Left forelimb (tissue), 1 donor: ENCODE results near the gene SEC14L6.
"Not testable (repeated sequence)": the region's sequence is repeated elsewhere in the genome, so short reads cannot be mapped to it uniquely, and the experiment has no call there.

Experiments used
- DNase-seq: peaks from one replicate; pipeline ENCODE4 v3.0.0-alpha.2; 2018; ENCODE audit warnings: low spot score

SEC14L6 gene

DNA sequence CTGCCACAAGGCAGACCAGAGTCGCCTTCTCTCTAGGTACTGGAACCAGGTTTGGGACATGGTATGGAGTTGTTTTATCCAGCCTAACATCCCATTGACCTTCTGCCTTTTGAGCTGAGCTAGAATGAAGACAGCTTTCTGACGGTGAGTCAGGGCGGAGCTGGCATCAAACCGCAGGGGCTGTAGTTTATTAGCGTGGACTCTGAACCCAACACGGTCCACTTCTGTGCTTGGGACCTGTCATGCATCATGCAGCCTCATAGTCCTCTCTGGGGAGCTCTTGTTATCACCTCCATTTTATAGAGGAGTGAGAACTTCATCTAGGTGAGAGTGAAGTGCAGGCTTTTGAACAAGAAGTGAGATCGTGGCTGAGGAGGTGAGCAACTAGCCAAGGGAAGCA lies 19.6 kb upstream of the SEC14L6 start:
- DNase-seq, result no peak

DNA sequence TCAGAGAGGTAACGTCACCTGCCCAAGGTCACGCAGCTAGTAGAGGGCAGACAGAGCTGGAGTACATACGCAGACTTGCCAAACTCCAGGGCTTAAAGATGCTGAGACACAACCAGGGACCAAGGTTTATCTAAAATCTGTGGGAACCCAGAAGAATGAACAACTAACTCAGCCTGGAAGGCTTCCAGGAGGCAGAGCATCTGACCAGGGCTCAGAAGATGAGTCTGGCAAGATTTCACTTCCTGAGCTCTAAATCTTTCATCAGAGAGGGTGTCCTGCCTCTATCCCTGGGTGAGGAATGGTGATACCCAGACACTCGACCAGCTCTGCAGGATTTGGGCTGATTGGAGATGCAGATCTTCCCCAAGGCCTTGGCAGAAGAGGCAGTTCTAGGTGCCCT lies 18.8 kb upstream of the SEC14L6 start:
- DNase-seq, result no peak

- no peak for DNase-seq
These were observed 18.2 kb upstream of the SEC14L6 start for GRCh38 chr22:30564761-30565119.

DNA sequence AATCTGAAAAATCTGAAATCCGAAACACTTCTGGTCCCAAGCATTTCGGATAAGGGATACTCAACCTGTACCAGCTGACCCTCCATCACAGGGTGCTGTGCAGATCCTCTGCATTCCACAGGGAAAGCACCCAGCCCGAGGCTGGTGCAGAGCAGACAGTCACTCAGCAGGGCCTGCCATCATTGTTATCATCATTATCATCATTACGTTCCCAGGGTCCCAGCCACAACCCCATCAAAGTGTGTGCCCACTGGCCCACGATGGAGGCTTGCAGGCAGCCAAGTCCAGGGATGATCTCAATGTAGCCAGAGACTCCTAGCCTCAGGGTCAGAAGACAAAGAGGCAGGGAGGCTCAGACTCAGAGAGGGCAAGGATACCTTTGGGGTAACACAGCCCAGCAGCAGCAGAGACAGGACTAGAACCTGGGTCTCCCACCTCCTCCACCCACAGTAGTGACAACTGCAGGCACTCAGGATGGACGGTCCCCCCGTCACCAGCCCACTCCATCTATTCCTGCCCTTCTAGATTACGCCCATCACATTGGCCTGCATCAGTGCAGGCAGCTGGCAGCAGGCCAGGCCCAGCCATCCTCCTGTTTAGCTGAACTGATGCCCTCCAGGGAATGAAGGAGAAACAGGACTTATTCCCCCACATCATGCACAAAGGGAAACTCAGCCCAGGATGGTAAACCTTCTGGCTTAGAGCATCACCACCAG lies 17.7 kb upstream of the SEC14L6 start:
- no peak for DNase-seq

DNA sequence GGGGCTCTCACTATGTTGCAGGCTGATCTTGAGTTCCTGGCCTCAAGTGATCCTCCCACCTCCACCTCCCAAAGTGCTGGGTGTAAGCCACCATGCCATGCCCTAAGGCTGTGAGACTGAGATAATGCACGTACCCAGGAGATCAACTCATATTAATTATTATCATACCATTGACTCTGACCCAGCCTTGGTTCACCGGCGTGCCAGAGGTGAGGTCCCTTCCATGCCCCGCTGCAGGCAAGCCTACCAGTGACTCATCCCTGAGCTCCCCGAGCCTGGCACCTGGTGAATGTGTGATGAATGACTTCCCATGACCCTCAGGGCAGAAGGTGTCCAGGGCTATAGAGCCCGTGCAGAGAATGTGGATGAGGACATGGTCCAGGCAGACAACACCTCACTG lies 15.8 kb upstream of the SEC14L6 start:
- no peak for DNase-seq

- no peak for DNase-seq
These were observed 15.1 kb upstream of the SEC14L6 start for GRCh38 chr22:30561402-30562189.

DNA sequence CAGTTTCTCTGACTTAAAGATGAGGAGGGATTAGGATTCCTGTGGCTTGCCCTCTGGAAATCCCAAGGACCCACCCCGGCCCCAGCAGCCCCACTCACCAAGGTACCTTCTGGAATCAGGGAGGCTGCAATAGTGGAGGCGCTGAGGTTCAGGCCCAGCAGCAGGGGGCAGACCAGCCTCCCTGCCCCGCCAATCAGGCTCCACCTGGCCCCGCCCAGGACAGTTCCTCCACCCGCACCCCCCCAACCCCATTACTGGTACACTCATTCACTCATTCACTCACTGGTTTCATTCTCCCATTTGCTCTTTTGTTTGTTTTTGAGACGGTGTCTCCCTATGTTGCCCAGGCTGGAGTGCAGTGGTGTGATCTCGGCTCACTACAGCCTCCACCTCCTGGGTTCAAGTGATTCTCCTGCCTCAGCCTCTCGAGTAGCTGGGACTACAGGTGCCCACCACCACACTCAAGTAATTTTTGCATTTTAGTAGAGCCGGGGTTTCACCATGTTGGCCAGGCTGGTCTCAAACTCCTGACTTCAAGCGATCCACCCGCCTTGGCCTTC lies 14.2 kb upstream of the SEC14L6 start:
- not testable (repeated sequence) for DNase-seq

DNA sequence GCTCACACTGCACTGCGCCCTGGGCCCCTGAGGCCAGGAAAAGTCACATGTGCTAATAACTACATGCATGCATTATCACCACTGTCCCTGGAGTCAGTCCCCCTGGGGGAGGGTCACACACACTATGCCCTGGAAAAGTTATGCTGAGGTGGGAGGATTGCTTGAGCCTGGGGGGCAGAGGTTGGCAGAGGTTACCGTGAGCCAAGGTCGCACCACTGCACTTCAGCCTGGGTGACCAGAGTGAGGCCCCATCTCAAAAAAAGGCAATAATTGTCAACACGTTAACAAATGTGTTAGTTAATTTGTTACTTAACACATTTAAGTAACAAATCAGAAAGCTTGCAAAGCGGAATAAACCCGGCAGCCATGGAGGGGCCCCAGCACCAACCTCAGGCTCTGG lies 13.3 kb upstream of the SEC14L6 start:
- no peak for DNase-seq

- DNase-seq, result no peak
These were observed 10.7 kb upstream of the SEC14L6 start for GRCh38 chr22:30557243-30557642.

- DNase-seq, result no peak
These were observed 9.8 kb upstream of the SEC14L6 start for GRCh38 chr22:30556388-30556787.

DNA sequence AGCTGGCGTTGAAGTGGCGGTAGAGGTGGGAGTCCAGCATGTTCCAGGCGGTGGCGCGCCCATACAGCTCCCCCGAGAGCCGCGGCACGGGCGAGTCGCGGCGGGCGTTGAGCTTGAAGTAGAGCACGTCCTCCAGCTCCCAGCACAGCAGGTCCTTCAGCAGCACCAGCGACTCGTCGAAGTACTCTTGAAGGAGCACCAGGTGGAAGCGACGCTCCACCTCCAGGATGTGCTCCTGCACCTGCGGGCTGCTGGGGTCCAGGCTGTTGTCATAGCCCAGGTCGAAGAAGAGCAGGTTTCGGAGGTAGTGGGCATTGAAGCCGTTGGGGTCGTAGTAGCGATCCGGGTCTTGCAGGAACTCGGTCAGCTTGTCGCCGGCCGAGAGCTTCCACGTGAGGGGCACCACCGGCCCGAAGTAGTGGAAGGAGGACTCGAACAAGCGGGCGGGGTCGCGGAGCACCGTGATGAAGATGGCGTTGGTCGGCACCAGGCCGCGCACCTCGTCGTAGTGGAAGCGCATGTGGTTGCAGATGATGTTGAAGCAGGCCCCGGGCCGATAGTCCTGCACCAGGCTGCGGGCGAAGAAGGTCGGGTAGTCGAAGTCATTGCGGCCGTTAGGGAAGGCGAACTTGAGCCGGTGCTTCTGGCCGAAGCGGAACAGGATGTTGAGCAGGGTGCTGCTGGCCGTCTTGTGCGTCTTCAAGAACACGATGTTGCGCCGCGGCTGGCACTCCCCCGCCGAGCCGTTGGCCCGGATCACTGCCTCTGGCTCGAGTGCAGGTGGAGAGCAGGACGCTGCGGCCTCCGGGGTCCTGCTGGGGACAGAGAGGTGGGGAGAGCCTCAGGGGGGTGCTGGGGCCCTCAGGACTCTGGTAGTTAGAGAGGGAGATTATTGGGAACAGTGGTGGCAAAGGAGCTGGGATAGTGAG lies 9.0 kb upstream of the SEC14L6 start:
- no peak for DNase-seq

- no peak for DNase-seq
These were observed 7.4 kb upstream of the SEC14L6 start for GRCh38 chr22:30553971-30554370.

GRCh38 chr22:30552719-30553118 lies 6.2 kb upstream of the SEC14L6 start:
- DNase-seq, result no peak

DNA sequence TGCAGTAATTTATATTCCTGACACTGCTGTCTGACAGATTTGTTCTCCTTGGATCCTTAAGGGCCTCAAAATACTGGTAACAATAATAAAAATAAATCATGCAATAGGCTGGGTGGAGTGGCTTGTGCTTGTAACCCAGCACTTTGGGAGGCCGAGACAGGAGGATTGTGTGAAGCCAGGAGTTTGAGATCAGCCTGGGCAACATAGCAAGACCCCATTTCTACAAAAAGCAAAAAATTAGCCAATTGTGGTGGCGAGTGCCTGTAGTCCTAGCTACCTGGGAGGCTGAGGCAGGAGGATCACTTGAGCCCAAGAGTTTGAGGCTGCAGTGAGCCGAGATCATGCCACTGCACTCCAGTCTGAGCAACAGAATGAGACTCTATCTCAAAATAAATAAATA lies 5.3 kb upstream of the SEC14L6 start:
- not testable (repeated sequence) for DNase-seq

DNA sequence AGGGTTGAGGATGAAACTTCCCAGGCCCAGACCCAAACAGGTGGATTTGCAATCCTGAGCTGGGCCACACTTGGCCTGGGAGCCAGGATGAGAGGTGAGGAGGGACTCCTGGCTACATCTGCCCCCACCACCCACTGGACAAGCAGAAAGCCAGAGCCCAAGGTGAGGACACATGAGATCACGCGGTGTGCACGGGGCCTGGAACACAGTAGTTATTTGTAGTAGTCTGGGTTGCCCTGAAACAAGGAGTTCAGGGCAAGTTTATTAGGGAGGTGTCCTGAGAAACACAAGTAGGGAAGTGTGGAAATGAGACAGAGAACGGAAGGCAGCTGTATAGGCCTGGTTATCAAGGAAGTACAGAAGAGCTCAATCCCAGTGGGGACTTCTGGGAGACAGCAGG lies 647 bp upstream of the SEC14L6 start:
- DNase-seq, result no peak

DNA sequence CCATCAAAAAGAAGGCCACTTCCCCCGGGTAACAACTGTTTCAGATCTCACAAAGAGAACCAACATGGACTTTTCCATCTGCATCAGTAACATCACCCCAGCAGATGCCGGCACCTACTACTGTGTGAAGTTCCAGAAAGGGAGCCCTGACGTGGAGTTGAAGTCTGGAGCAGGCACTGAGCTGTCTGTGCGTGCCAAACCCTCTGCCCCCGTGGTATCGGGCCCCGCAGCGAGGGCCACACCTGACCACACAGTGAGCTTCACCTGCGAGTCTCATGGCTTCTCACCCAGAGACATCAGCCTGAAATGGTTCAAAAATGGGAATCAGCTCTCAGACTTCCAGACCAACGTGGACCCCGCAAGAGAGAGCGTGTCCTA lies 3.7 kb downstream of the SEC14L6 start:
- DNase-seq, result no peak

GRCh38 chr22:30541961-30542810 lies 4.4 kb downstream of the SEC14L6 start:
- DNase-seq, result no peak

DNA sequence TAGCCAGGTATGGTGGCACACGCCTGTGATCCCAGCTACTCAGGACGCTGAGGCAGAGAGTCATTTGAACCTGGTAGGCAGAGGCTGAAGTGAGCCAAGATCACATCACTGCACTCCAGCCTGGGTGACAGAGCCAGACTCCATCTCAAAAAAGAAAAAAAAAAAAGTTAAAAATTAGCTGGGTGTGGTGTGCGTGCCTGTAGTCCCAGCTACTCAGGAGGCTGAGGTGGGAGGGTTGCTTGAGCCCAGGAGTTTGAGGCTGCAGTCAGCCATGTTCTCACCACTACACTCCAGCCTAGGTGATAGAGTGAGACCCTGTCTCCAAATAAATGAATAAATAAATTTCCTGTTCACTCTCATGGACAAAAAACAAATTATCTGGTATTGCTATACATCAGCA lies 5.0 kb downstream of the SEC14L6 start:
- DNase-seq, result not testable (repeated sequence)

DNA sequence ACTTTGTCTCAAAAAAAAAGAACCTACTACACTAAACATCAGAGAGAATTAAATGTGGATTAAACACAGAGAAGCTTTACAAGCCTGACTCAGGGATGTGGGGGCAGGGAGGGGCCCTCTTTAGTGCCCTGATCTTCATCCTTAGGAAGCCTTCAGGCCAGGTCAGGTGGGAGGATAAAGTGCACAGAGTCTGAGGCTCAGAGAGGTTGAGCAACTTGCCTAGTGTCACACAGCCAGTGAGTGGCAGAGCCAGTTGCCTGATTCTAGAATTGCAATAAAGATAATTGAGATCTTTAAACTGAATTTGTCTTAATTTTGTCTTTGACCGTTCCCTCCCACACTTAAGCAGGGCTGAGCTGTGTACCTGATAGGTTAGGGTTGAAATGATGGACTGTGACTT lies 7.2 kb downstream of the SEC14L6 start:
- DNase-seq, result no peak

DNA sequence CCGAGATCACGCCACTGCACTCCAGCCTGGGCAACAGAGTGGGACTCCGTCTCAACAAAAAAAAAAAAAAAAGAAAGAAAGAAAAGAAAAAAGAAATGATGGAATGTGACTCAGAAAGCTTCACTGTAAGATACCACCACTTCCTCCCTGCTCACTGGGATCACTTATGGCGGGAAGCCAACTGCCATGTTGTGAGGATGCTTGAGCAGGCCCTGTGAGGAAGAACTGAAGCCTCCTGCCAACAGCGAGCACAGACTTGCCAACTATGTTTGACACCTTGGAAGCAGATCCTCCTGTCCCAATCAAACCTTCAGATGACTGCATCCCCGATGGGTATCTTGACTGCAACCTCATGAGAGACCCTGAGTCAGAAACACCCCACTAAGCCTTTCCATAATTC lies 8.3 kb downstream of the SEC14L6 start:
- no peak for DNase-seq

DNA sequence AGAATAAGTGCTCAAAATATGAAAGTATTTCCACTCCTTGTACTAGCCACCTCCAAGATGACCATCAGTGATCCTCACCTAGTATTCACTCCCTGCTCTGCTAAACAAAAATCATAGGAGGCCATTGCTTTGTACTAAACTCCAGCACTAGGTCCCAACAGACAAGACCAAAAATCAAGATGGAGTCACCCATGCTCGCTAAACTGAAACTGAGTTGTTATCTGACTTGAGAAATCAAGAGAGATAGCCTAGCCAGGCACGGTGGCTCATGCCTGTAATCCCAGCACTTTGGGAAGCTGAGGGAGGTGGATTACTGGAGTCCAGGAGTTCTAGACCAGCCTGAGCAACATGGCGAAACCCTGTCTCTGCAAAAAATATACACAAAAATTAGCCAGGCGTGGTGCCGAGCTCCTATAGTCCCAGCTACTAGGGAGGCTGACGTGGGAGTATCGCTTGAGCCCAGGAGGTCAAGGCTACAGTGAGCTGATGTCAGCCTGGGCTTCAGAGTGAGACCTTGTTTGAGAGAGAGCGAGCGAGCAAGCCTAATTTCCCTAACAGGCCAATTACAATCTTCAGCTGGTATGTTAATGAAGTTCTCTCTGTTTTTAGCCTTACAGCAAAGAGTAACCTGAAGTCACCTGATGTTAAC lies 9.3 kb downstream of the SEC14L6 start:
- DNase-seq, result no peak
